GM23338 (cell line): ENCODE results near the gene MGLL. TPM values are rescaled to one million over a fixed set of nuclear protein-coding genes. Genes with fewer than 3 reads are reported as not detected.

Experiments
- ATAC-seq: fragments of 200-7000 bp; cut with Tn5 transposase; 3 replicates; pipeline ENCODE4 v1.9.1; 2020
- DNase-seq: peaks from one replicate; pipeline ENCODE4 v3.0.0-alpha.2; 2015; ENCODE audit warnings: low spot score
- H2AFZ ChIP-seq: fragments of 200-600 bp; sonication (generic); 2 replicates; pipeline ENCODE4 v1.8.0; 2016; ENCODE audit warnings: antibody characterized with exemption, mild to moderate bottlenecking, moderate library complexity
- H3F3A ChIP-seq: fragments of 200-600 bp; sonication (generic); replicated peaks from 2 replicates; pipeline ENCODE4 v1.8.0; 2017; ENCODE audit warnings: antibody characterized with exemption, mixed run types, low read depth
- H3K27ac ChIP-seq: fragments of 200-600 bp; sonication (generic); 2 replicates; pipeline ENCODE4 v1.6.1; 2016; ENCODE audit warnings: low read depth
- H3K27me3 ChIP-seq: fragments of 200-600 bp; sonication (generic); 2 replicates; pipeline ENCODE4 v1.8.0; 2016; ENCODE audit warnings: mild to moderate bottlenecking, mixed run types, moderate library complexity; ENCODE audit not compliant: insufficient read depth
- H3K36me3 ChIP-seq: fragments of 200-600 bp; sonication (generic); 2 replicates; pipeline ENCODE4 v1.8.0; 2016; ENCODE audit warnings: mild to moderate bottlenecking; ENCODE audit not compliant: insufficient read depth
- H3K4me1 ChIP-seq: fragments of 200-600 bp; sonication (generic); 2 replicates; pipeline ENCODE4 v1.8.0; 2016; ENCODE audit warnings: mild to moderate bottlenecking, moderate library complexity; ENCODE audit not compliant: insufficient read depth
- H3K4me2 ChIP-seq: fragments of 200-600 bp; sonication (generic); 2 replicates; pipeline ENCODE4 v1.7.1; 2017; ENCODE audit warnings: mixed run types
- H3K4me3 ChIP-seq: fragments of 200-600 bp; sonication (generic); 2 replicates; pipeline ENCODE4 v1.6.1; 2016; ENCODE audit warnings: mixed run types
- H3K79me2 ChIP-seq: fragments of 200-600 bp; sonication (generic); replicated peaks from 2 replicates; pipeline ENCODE4 v1.8.0; 2017; ENCODE audit warnings: mild to moderate bottlenecking; ENCODE audit not compliant: insufficient read depth
- H3K9me2 ChIP-seq: fragments of 200-600 bp; sonication (generic); 2 replicates; pipeline ENCODE4 v1.8.0; 2017; ENCODE audit not compliant: insufficient read depth
- H4K20me1 ChIP-seq: fragments of 200-600 bp; sonication (generic); replicated peaks from 2 replicates; pipeline ENCODE4 v1.8.0; 2017; ENCODE audit warnings: mild to moderate bottlenecking; ENCODE audit not compliant: insufficient read depth
- H3K27ac Mint-ChIP-seq: 2 replicates; pipeline ENCODE4 v1.8.0; 2020; ENCODE audit warnings: inconsistent platforms, mild to moderate bottlenecking, moderate library complexity, mixed read lengths
- H3K27me3 Mint-ChIP-seq: 3 replicates; pipeline ENCODE4 v1.8.0; 2022; ENCODE audit warnings: low read depth, mild to moderate bottlenecking, moderate library complexity, mixed read lengths, inconsistent platforms; ENCODE audit not compliant: insufficient read depth, poor library complexity
- H3K36me3 Mint-ChIP-seq: 3 replicates; pipeline ENCODE4 v1.8.0; 2021; ENCODE audit warnings: low read depth, mild to moderate bottlenecking, inconsistent platforms, moderate library complexity, mixed read lengths
- H3K4me1 Mint-ChIP-seq: 3 replicates; pipeline ENCODE4 v1.8.0; 2020; ENCODE audit warnings: mild to moderate bottlenecking, inconsistent platforms, mixed read lengths
- H3K4me3 Mint-ChIP-seq: 3 replicates; pipeline ENCODE4 v1.8.0; 2021; ENCODE audit warnings: moderate library complexity, mild to moderate bottlenecking, inconsistent platforms, mixed read lengths
- H3K9me3 Mint-ChIP-seq: 3 replicates; pipeline ENCODE4 v1.8.0; 2020; ENCODE audit warnings: moderate library complexity, mild to moderate bottlenecking, inconsistent platforms, mixed read lengths
- CREB1 ChIP-seq: fragments of 250-450 bp; sonication (Bioruptor Pico); IDR thresholded peaks from 2 replicates; pipeline ENCODE4 v1.5.0; 2020; ENCODE audit warnings: low read depth, mild to moderate bottlenecking, moderate library complexity
- ETS1 ChIP-seq: IDR thresholded peaks from 2 replicates; pipeline ENCODE4 v1.6.1; 2016; ENCODE audit warnings: antibody characterized with exemption
- JUNB ChIP-seq: IDR thresholded peaks from one replicate; pipeline ENCODE4 v1.6.1; 2016; ENCODE audit warnings: antibody characterized with exemption; ENCODE audit not compliant: unreplicated experiment
- NANOG ChIP-seq: IDR thresholded peaks from 2 replicates; pipeline ENCODE4 v1.6.1; 2016; ENCODE audit warnings: antibody characterized with exemption, borderline replicate concordance
- POLR2AphosphoS5 ChIP-seq: IDR thresholded peaks from 2 replicates; pipeline ENCODE4 v1.6.1; 2016; ENCODE audit warnings: antibody characterized with exemption, low read depth
- REST ChIP-seq: IDR thresholded peaks from one replicate; pipeline ENCODE4 v1.6.1; 2018; ENCODE audit warnings: antibody characterized with exemption; ENCODE audit not compliant: unreplicated experiment
- STAT1 ChIP-seq: IDR thresholded peaks from one replicate; pipeline ENCODE4 v1.6.1; 2016; ENCODE audit warnings: antibody characterized with exemption; ENCODE audit not compliant: unreplicated experiment
- ZNF114 ChIP-seq: fragments of 250-450 bp; sonication (Bioruptor Pico); IDR thresholded peaks from 2 replicates; pipeline ENCODE4 v1.5.0; 2020; ENCODE audit warnings: mild to moderate bottlenecking, moderate library complexity
- ZNF331 ChIP-seq: fragments of 250-450 bp; sonication (Bioruptor Pico); IDR thresholded peaks from 2 replicates; pipeline ENCODE4 v1.5.0; 2020; ENCODE audit warnings: low read depth, mild to moderate bottlenecking, moderate library complexity
- ZNF462 ChIP-seq: fragments of 250-450 bp; sonication (Bioruptor Pico); IDR thresholded peaks from 2 replicates; pipeline ENCODE4 v1.5.0; 2020; ENCODE audit warnings: mild to moderate bottlenecking, moderate library complexity
- polyA plus RNA-seq: library from polyadenylated mRNA; unstranded; fragments of >200 nt; fragmentation: Nextera tagmentation; extraction: Ambion mirVana; gene quantifications from 2 replicates; pipeline ENCODE4 v1.2.1, GENCODE V29; 2016
- total RNA-seq: library from RNA; depleted of rRNA; stranded (reverse); fragments of >200 nt; shearing (Covaris generic); gene quantifications from 2 replicates; pipeline ENCODE4 v1.2.3, GENCODE V29; 2014
- TF ChIP-seq, protein P1 (sequence below), 2 experiments: fragments of 200-600 bp in 1 of 2; sonication (generic) in 1 of 2; conservative IDR thresholded peaks; 2 replicates each; pipeline versions ENCODE4 v1.5.1 to v1.6.1; 2016 to 2017; ENCODE audit warnings: antibody characterized with exemption in 2 of 2, low read depth in 2 of 2, mild to moderate bottlenecking in 2 of 2, moderate library complexity in 1 of 2

Gene MGLL
- total and polyA plus RNA-seq, 2 experiments from 2014 or later: 0.71 to 0.83 TPM

DNA sequence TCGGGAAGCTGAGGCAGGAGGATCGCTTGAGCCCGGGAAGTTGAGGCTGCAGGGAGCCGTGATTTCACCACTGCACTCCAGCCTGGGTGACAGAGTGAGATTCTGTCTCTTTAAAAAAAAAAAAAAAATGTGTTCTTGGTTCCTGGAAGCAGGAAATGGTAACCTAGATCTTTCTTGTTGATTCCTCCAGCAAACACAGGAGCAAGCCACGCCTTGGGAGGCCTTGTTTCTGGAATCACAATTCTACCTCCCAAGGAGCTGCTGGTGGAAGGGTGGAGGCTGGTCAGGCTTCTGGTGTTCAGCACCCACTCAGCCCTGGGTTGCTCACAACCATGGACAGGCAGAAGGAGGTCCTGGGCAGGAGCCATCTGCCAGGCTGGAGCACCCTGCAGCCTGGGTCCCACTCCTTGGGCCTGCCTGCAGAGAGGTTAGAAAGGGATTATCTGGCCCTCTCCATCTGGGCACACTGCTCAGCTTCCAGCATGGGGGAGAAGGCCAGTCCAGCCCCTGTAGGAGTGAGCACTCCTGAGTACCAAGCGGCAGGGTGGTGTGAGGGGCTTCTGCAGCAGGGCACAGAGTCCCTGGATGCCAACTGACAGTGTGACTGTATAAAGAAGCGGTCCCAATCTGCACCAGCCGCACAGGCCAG is 84.0 kb downstream of the MGLL start:
- Histone ChIP-seq H3K27me3 (no peaks in the 10 kb centered on the region), H3K36me3 (no peaks in the 10 kb centered on the region), H2AFZ (no peak overlapping the region), H4K20me1 (no peaks in the 10 kb centered on the region), H3K4me2 (no peak overlapping the region), H3K27ac (no peak overlapping the region), H3F3A (no peaks in the 10 kb centered on the region), H3K4me1 (peaks cover 7% of the 10 kb centered on the region; the same call in 1 of the 2 replicates), H3K4me3 (no peak overlapping the region), H3K9me2 (0 out of 2 replicates have a peak, but pooled peaks cover under 1% of the 10 kb centered on the region), H3K79me2 (no peaks in the 10 kb centered on the region)
- Mint-ChIP-seq H3K4me3 (no peak overlapping the region), H3K4me1 (peaks cover 17% of the 10 kb centered on the region), H3K36me3 (no peaks in the 10 kb centered on the region), H3K27me3 (peaks cover 5% of the 10 kb centered on the region), H3K9me3 (no peaks in the 10 kb centered on the region), H3K27ac (no peak overlapping the region)
- no peak for DNase-seq
- TF ChIP-seq, protein P1, sequence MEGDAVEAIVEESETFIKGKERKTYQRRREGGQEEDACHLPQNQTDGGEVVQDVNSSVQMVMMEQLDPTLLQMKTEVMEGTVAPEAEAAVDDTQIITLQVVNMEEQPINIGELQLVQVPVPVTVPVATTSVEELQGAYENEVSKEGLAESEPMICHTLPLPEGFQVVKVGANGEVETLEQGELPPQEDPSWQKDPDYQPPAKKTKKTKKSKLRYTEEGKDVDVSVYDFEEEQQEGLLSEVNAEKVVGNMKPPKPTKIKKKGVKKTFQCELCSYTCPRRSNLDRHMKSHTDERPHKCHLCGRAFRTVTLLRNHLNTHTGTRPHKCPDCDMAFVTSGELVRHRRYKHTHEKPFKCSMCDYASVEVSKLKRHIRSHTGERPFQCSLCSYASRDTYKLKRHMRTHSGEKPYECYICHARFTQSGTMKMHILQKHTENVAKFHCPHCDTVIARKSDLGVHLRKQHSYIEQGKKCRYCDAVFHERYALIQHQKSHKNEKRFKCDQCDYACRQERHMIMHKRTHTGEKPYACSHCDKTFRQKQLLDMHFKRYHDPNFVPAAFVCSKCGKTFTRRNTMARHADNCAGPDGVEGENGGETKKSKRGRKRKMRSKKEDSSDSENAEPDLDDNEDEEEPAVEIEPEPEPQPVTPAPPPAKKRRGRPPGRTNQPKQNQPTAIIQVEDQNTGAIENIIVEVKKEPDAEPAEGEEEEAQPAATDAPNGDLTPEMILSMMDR (conservative IDR thresholded peaks at IDR 0.05; ENCODE audit: low read depth in 2 of 2): no peak
- TF ChIP-seq ETS1 (no peak), STAT1 (no peak), NANOG (no peak), ZNF114 (CRISPR knock-in tag) (no peak), POLR2AphosphoS5 (no peak), ZNF462 (CRISPR knock-in tag) (no peak), REST (no peak), CREB1 (CRISPR knock-in tag) (no peak), ZNF331 (no peak), JUNB (no peak)
- ATAC-seq: no peak
